ENCODE results near the gene RABGAP1.

Gene RABGAP1

GRCh38 chr9:123027517-123027916 is 86.7 kb downstream of the RABGAP1 start:
- Histone ChIP-seq H3K9ac (ENCODE audit: low read length) (no peak overlapping the region), H2AFZ (ENCODE audit: low read length) (no peak overlapping the region), H3K4me1 (ENCODE audit: low read length) (no peaks in the 10 kb centered on the region; the same call in 1 of the 2 replicates), H3K9me2 (replicated peaks; ENCODE audit: insufficient read depth, low read length) (no peaks in the 10 kb centered on the region), H4K20me1 (ENCODE audit: insufficient read depth, low read length) (no peaks in the 10 kb centered on the region), H3K4me3 (ENCODE audit: low read length) (no peak overlapping the region), H3K36me3 (replicated peaks; ENCODE audit: insufficient read depth, low read length) (no peaks in the 10 kb centered on the region), H3K4me2 (ENCODE audit: low read depth, low read length) (no peak overlapping the region), H3K9me3 (replicated peaks; ENCODE audit: insufficient read depth, low read length) (no peaks in the 10 kb centered on the region), H3F3A (ENCODE audit: insufficient read depth, low read length) (no peaks in the 10 kb centered on the region), H3K27ac (ENCODE audit: low read length) (no peak overlapping the region), H3K27me3 (replicated peaks; ENCODE audit: insufficient read depth, low read length) (no peaks in the 10 kb centered on the region), H3K79me2 (ENCODE audit: low read length) (no peaks in the 10 kb centered on the region)
- no peak for DNase-seq
- TF ChIP-seq CTCF (IDR thresholded peaks at IDR 0.05; ENCODE audit: low read length): no peak
- no peak for TF ChIP-seq EZH2phosphoT487 (IDR thresholded peaks at IDR 0.05; ENCODE audit: low read length)
- TF ChIP-seq EZH2 (optimal IDR thresholded peaks at IDR 0.05; ENCODE audit: low read depth, low read length): no peak

GRCh38 chr9:123028136-123028535 is 87.3 kb downstream of the RABGAP1 start:
- Histone ChIP-seq H3K4me1 (ENCODE audit: low read length) (no peaks in the 10 kb centered on the region; the same call in 1 of the 2 replicates), H3K9ac (ENCODE audit: low read length) (no peak overlapping the region), H3K36me3 (replicated peaks; ENCODE audit: insufficient read depth, low read length) (no peaks in the 10 kb centered on the region), H3K9me3 (replicated peaks; ENCODE audit: insufficient read depth, low read length) (no peaks in the 10 kb centered on the region), H2AFZ (ENCODE audit: low read length) (no peak overlapping the region), H4K20me1 (ENCODE audit: insufficient read depth, low read length) (no peaks in the 10 kb centered on the region), H3F3A (ENCODE audit: insufficient read depth, low read length) (no peaks in the 10 kb centered on the region), H3K4me2 (ENCODE audit: low read depth, low read length) (no peak overlapping the region), H3K9me2 (replicated peaks; ENCODE audit: insufficient read depth, low read length) (no peaks in the 10 kb centered on the region), H3K4me3 (ENCODE audit: low read length) (no peak overlapping the region), H3K79me2 (ENCODE audit: low read length) (no peaks in the 10 kb centered on the region), H3K27me3 (replicated peaks; ENCODE audit: insufficient read depth, low read length) (no peaks in the 10 kb centered on the region), H3K27ac (ENCODE audit: low read length) (no peak overlapping the region)
- DNase-seq: no peak
- no peak for TF ChIP-seq CTCF (IDR thresholded peaks at IDR 0.05; ENCODE audit: low read length)

- Histone ChIP-seq H3K4me1 (ENCODE audit: low read length) (no peaks in the 10 kb centered on the region; the same call in 1 of the 2 replicates), H3K4me3 (ENCODE audit: low read length) (no peak overlapping the region), H3K27ac (ENCODE audit: low read length) (no peak overlapping the region), H3K9me3 (replicated peaks; ENCODE audit: insufficient read depth, low read length) (no peaks in the 10 kb centered on the region), H3K79me2 (ENCODE audit: low read length) (no peaks in the 10 kb centered on the region), H3F3A (ENCODE audit: insufficient read depth, low read length) (no peaks in the 10 kb centered on the region), H3K4me2 (ENCODE audit: low read depth, low read length) (no peak overlapping the region), H3K27me3 (replicated peaks; ENCODE audit: insufficient read depth, low read length) (no peaks in the 10 kb centered on the region), H3K9ac (ENCODE audit: low read length) (no peak overlapping the region), H4K20me1 (ENCODE audit: insufficient read depth, low read length) (no peaks in the 10 kb centered on the region), H2AFZ (ENCODE audit: low read length) (no peak overlapping the region), H3K9me2 (replicated peaks; ENCODE audit: insufficient read depth, low read length) (no peaks in the 10 kb centered on the region), H3K36me3 (replicated peaks; ENCODE audit: insufficient read depth, low read length) (no peaks in the 10 kb centered on the region)
- DNase-seq: no peak
- TF ChIP-seq EZH2phosphoT487 (IDR thresholded peaks at IDR 0.05; ENCODE audit: low read length): no peak
Observed at GRCh38 chr9:123028973-123029372, 88.2 kb downstream of the RABGAP1 start.

- no peaks in the 10 kb centered on the region; the same call in 1 of the 2 replicates for H3K4me1 ChIP-seq (ENCODE audit: low read length)
- no peaks in the 10 kb centered on the region for H3K27me3 ChIP-seq (replicated peaks; ENCODE audit: insufficient read depth, low read length)
- no peak overlapping the region for H3K27ac ChIP-seq (ENCODE audit: low read length)
- no peak overlapping the region for H3K4me2 ChIP-seq (ENCODE audit: low read depth, low read length)
- H4K20me1 ChIP-seq (ENCODE audit: insufficient read depth, low read length): no peaks in the 10 kb centered on the region
- TF ChIP-seq EZH2phosphoT487 (IDR thresholded peaks at IDR 0.05; ENCODE audit: low read length) (no peak), CTCF (IDR thresholded peaks at IDR 0.05; ENCODE audit: low read length) (no peak), EZH2 (optimal IDR thresholded peaks at IDR 0.05; ENCODE audit: low read depth, low read length) (no peak)
- no peaks in the 10 kb centered on the region for H3K79me2 ChIP-seq (ENCODE audit: low read length)
- H3K9me3 ChIP-seq (replicated peaks; ENCODE audit: insufficient read depth, low read length): no peaks in the 10 kb centered on the region
- H3F3A ChIP-seq (ENCODE audit: insufficient read depth, low read length): no peaks in the 10 kb centered on the region
- DNase-seq: no peak
- no peaks in the 10 kb centered on the region for H3K36me3 ChIP-seq (replicated peaks; ENCODE audit: insufficient read depth, low read length)
- H3K4me3 ChIP-seq (ENCODE audit: low read length): no peak overlapping the region
- H3K9me2 ChIP-seq (replicated peaks; ENCODE audit: insufficient read depth, low read length): no peaks in the 10 kb centered on the region
- H3K9ac ChIP-seq (ENCODE audit: low read length): no peak overlapping the region
- no peak overlapping the region for H2AFZ ChIP-seq (ENCODE audit: low read length)
Observed at GRCh38 chr9:123031963-123032362, 91.1 kb downstream of the RABGAP1 start.
